HEK293 (cell line): Measurements from ENCODE around the gene DOCK4.

ENCODE experiments used
- CTCF ChIA-PET: fragments of 350-600 bp; formaldehyde crosslinking; extraction: SDS; loops from one replicate; lab custom pipeline; 2021; ENCODE audit warnings: antibody characterized with exemption; lab: Yijun Ruan, JAX
- POLR2A ChIA-PET: fragments of 300-600 bp; formaldehyde crosslinking; extraction: SDS; loops from one replicate; lab custom pipeline; 2020; ENCODE audit warnings: antibody characterized with exemption, inconsistent platforms; lab: Yijun Ruan, JAX
- H3K27ac ChIP-seq: fragments of 200-500 bp; sonication (Bioruptor generic); 2 replicates; pipeline ENCODE4 v1.5.1; 2014; ENCODE audit warnings: low read depth, low read length, control low read depth, inconsistent platforms; ENCODE audit errors: extremely low read depth
- H3K36me3 ChIP-seq, 2 experiments: fragments of 200-500 bp in 1 of 2; sonication (Bioruptor generic) in 1 of 2; 1 replicate in 1 of 2; 2 replicates in 1 of 2; pipeline ENCODE4 v1.5.1; 2014 to 2017; ENCODE audit warnings: inconsistent platforms in 2 of 2, low read length in 2 of 2; ENCODE audit not compliant: control insufficient read depth in 2 of 2, insufficient read depth in 1 of 2
- H3K4me1 ChIP-seq: fragments of 200-500 bp; sonication (Bioruptor generic); 2 replicates; pipeline ENCODE4 v1.5.1; 2014; ENCODE audit warnings: mild to moderate bottlenecking, low read length, inconsistent platforms; ENCODE audit not compliant: control insufficient read depth, insufficient read depth
- H3K4me3 ChIP-seq: 2 replicates; pipeline ENCODE4 v1.5.1; 2011; ENCODE audit warnings: low read depth, mild to moderate bottlenecking, control low read depth, low read length, moderate library complexity
- H3K9me3 ChIP-seq: fragments of 200-500 bp; sonication (Bioruptor generic); 2 replicates; pipeline ENCODE4 v1.5.1; 2014; ENCODE audit warnings: low read depth, low read length, inconsistent platforms; ENCODE audit not compliant: control insufficient read depth, insufficient read depth
- BCL6B ChIP-seq: fragments of 450-650 bp; formaldehyde crosslinking; IDR thresholded peaks from 2 replicates; pipeline ENCODE4 v1.5.1; 2017; ENCODE audit warnings: missing biosample characterization, missing genetic modification characterization
- PRDM10 ChIP-seq: fragments of 450-650 bp; formaldehyde crosslinking; IDR thresholded peaks from 2 replicates; pipeline ENCODE4 v1.5.1; 2016; ENCODE audit warnings: missing biosample characterization, missing genetic modification characterization
- PRDM2 ChIP-seq: fragments of 450-650 bp; formaldehyde crosslinking; IDR thresholded peaks from 2 replicates; pipeline ENCODE4 v1.5.1; 2016; ENCODE audit warnings: missing biosample characterization, missing genetic modification characterization, borderline replicate concordance
- ZBTB17 ChIP-seq: fragments of 450-650 bp; formaldehyde crosslinking; IDR thresholded peaks from 2 replicates; pipeline ENCODE4 v1.5.1; 2016; ENCODE audit warnings: missing biosample characterization, missing genetic modification characterization
- ZNF138 ChIP-seq: fragments of 450-650 bp; formaldehyde crosslinking; IDR thresholded peaks from 2 replicates; pipeline ENCODE4 v1.5.1; 2016; ENCODE audit warnings: missing biosample characterization, missing genetic modification characterization, borderline replicate concordance
- ZNF148 ChIP-seq: fragments of 450-650 bp; formaldehyde crosslinking; IDR thresholded peaks from 2 replicates; pipeline ENCODE4 v1.5.0; 2017; ENCODE audit warnings: missing biosample characterization, missing genetic modification characterization, borderline replicate concordance
- ZNF24 ChIP-seq: fragments of 450-650 bp; formaldehyde crosslinking; IDR thresholded peaks from 2 replicates; pipeline ENCODE4 v1.5.1; 2016; ENCODE audit warnings: missing biosample characterization, missing genetic modification characterization
- ZNF26 ChIP-seq: fragments of 450-650 bp; formaldehyde crosslinking; IDR thresholded peaks from 2 replicates; pipeline ENCODE4 v1.5.1; 2016; ENCODE audit warnings: missing biosample characterization, missing genetic modification characterization
- ZNF596 ChIP-seq: fragments of 450-650 bp; IDR thresholded peaks from 2 replicates; pipeline ENCODE4 v1.5.0; 2018; ENCODE audit warnings: missing biosample characterization, mild to moderate bottlenecking, missing genetic modification characterization, moderate library complexity
- ZNF639 ChIP-seq: fragments of 450-650 bp; formaldehyde crosslinking; IDR thresholded peaks from 2 replicates; pipeline ENCODE4 v1.5.1; 2016; ENCODE audit warnings: missing biosample characterization, missing genetic modification characterization
- ZSCAN4 ChIP-seq: fragments of 450-650 bp; formaldehyde crosslinking; IDR thresholded peaks from 2 replicates; pipeline ENCODE4 v1.5.1; 2017; ENCODE audit warnings: missing biosample characterization, missing genetic modification characterization

DOCK4 gene

GRCh38 chr7:112015146-112015545 is 191.1 kb downstream of the DOCK4 start:
- Histone ChIP-seq H3K4me1 (no peaks in the 10 kb centered on the region), H3K4me3 (no peak overlapping the region), H3K9me3 (no peaks in the 10 kb centered on the region), H3K27ac (no peak overlapping the region), H3K36me3 (no peaks in the 10 kb centered on the region)
- TF ChIP-seq ZNF138 (tag by site-specific recombination) (no peak), ZNF639 (tag by site-specific recombination) (no peak), ZBTB17 (tag by site-specific recombination) (no peak), BCL6B (no peak)
- ChIA-PET POLR2A (no interaction called here), CTCF (no interaction called here)

GRCh38 chr7:112014347-112014746 is 191.9 kb downstream of the DOCK4 start:
- H3K4me1 ChIP-seq = no peaks in the 10 kb centered on the region
- POLR2A ChIA-PET = no interaction called here
- TF ChIP-seq ZSCAN4 = no peak
- TF ChIP-seq ZNF148 = no peak
- no peak for TF ChIP-seq ZNF24 (tag by site-specific recombination)
- no peak for TF ChIP-seq PRDM2 (tag by site-specific recombination)
- TF ChIP-seq ZNF138 (tag by site-specific recombination) = no peak
- no peak for TF ChIP-seq PRDM10 (tag by site-specific recombination)
- TF ChIP-seq ZNF596 (tag by site-specific recombination) = no peak
- no peak for TF ChIP-seq ZNF26

More at GRCh38 chr7:112014347-112014746, 191.9 kb downstream of the DOCK4 start:
- no peak overlapping the region for H3K4me3 ChIP-seq
- no peaks in the 10 kb centered on the region for H3K9me3 ChIP-seq
- no peak overlapping the region for H3K27ac ChIP-seq
- no peaks in the 10 kb centered on the region for H3K36me3 ChIP-seq
- CTCF ChIA-PET = no interaction called here
